HCT116 (cell line): ENCODE measurements around the gene CDC42EP5. TPM values are rescaled to one million over a fixed set of nuclear protein-coding genes. Genes with fewer than 3 reads are reported as not detected.

Source experiments
- ATAC-seq: fragments of 200-7000 bp; cut with Tn5 transposase; 2 replicates; pipeline ENCODE4 v1.9.1; 2020; ENCODE audit warnings: mild to moderate bottlenecking, moderate library complexity
- BruUV-seq: library from RNA; stranded (reverse); fragments of 400-500 nt; replicated peaks from 2 replicates; lab custom pipeline; 2021; lab: Mats Ljungman, UMichigan
- CTCF ChIA-PET: fragments of 300-600 bp; sonication (Branson Sonifier 250); formaldehyde crosslinking; loops from one replicate; lab custom pipeline; 2021; ENCODE audit warnings: antibody characterized with exemption; lab: Charles Lee
- POLR2A ChIA-PET: fragments of 300-600, 350-600 bp; sonication (Branson Sonifier 250); formaldehyde crosslinking; loops from one replicate; lab custom pipeline; 2021; ENCODE audit warnings: antibody characterized with exemption; lab: Charles Lee
- RAD21 ChIA-PET, 2 experiments: fragments of 300-600 bp; sonication (Branson Sonifier 250); formaldehyde crosslinking; loops; one replicate each; lab custom pipeline; 2023; ENCODE audit warnings: low total read pairs in 2 of 2; ENCODE audit not compliant: uncharacterized antibody in 2 of 2, unreplicated experiment in 2 of 2, low non-redundant PET in 1 of 2; lab: Charles Lee
- DNase-seq: peaks from one replicate; pipeline ENCODE4 v3.0.0-alpha.2; 2010; ENCODE audit warnings: low read depth, low spot score
- H2AFZ ChIP-seq: fragments of 200-600 bp; shearing (Covaris generic), sonication (generic); 2 replicates; pipeline ENCODE4 v1.6.1; 2017; ENCODE audit warnings: low read depth, mixed run types, mixed read lengths, antibody characterized with exemption, low read length; ENCODE audit not compliant: poor library complexity, severe bottlenecking
- H3K27ac ChIP-seq: 2 replicates; pipeline ENCODE4 v1.5.1; 2012; ENCODE audit warnings: low read depth, low read length
- H3K27me3 ChIP-seq: fragments of 200-600 bp; sonication (generic); 2 replicates; pipeline ENCODE4 v1.6.1; 2016; ENCODE audit warnings: mixed run types, low read length, mixed read lengths; ENCODE audit not compliant: insufficient read depth
- H3K36me3 ChIP-seq, 2 experiments: fragments of 200-500 bp in 1 of 2; fragments of 200-600 bp in 1 of 2; sonication (Bioruptor generic) in 1 of 2; sonication (generic) in 1 of 2; 2 replicates each; pipeline versions ENCODE4 v1.5.1 to v1.6.1; 2014 to 2016; ENCODE audit warnings: low read length in 2 of 2, inconsistent platforms in 1 of 2, mixed read lengths in 1 of 2, mixed run types in 1 of 2; ENCODE audit not compliant: insufficient read depth in 2 of 2, control insufficient read depth in 1 of 2
- H3K4me1 ChIP-seq, 2 experiments: fragments of 200-600 bp in 1 of 2; sonication (generic) in 1 of 2; 2 replicates each; pipeline versions ENCODE4 v1.5.1 to v1.6.1; 2012 to 2017; ENCODE audit warnings: low read length in 2 of 2, inconsistent platforms in 1 of 2, mild to moderate bottlenecking in 1 of 2, mixed read lengths in 1 of 2, mixed run types in 1 of 2, moderate library complexity in 1 of 2; ENCODE audit not compliant: insufficient read depth in 2 of 2, control insufficient read depth in 1 of 2
- H3K4me2 ChIP-seq: fragments of 200-600 bp; sonication (generic); 2 replicates; pipeline ENCODE4 v1.6.1; 2017; ENCODE audit warnings: mixed run types, low read length, mixed read lengths
- H3K4me3 ChIP-seq, 2 experiments: fragments of 200-600 bp in 1 of 2; sonication (generic) in 1 of 2; replicated peaks in 1 of 2; 2 replicates each; pipeline ENCODE4 v1.5.1; 2011 to 2016; ENCODE audit warnings: low read length in 2 of 2, control low read depth in 1 of 2, low read depth in 1 of 2, mild to moderate bottlenecking in 1 of 2, mixed read lengths in 1 of 2, mixed run types in 1 of 2
- H3K79me2 ChIP-seq: fragments of 200-600 bp; sonication (generic); 2 replicates; pipeline ENCODE4 v1.6.1; 2017; ENCODE audit warnings: mild to moderate bottlenecking, mixed run types, low read length, moderate library complexity, mixed read lengths; ENCODE audit not compliant: insufficient read depth
- H3K9ac ChIP-seq: fragments of 200-600 bp; sonication (generic); 2 replicates; pipeline ENCODE4 v1.6.1; 2016; ENCODE audit warnings: low read length, mixed read lengths
- H3K9me2 ChIP-seq: fragments of 200-600 bp; sonication (generic), shearing (Covaris generic); 2 replicates; pipeline ENCODE4 v1.6.1; 2017; ENCODE audit warnings: mixed run types, mild to moderate bottlenecking, moderate library complexity; ENCODE audit not compliant: insufficient read depth
- H3K9me3 ChIP-seq, 2 experiments: fragments of 200-500 bp in 1 of 2; fragments of 200-600 bp in 1 of 2; sonication (Bioruptor generic) in 1 of 2; sonication (generic) in 1 of 2; 2 replicates each; pipeline ENCODE4 v1.6.1; 2014 to 2017; ENCODE audit warnings: low read length in 2 of 2, mixed read lengths in 2 of 2, inconsistent platforms in 1 of 2, low read depth in 1 of 2, mild to moderate bottlenecking in 1 of 2, mixed run types in 1 of 2, moderate library complexity in 1 of 2; ENCODE audit not compliant: control insufficient read depth in 1 of 2, insufficient read depth in 1 of 2
- H4K20me1 ChIP-seq: fragments of 200-600 bp; sonication (generic), shearing (Covaris generic); 2 replicates; pipeline ENCODE4 v1.6.1; 2017; ENCODE audit warnings: mixed run types, mild to moderate bottlenecking, moderate library complexity; ENCODE audit not compliant: insufficient read depth
- EZH2 ChIP-seq: fragments of 200-600 bp; sonication (generic); IDR thresholded peaks from 2 replicates; pipeline ENCODE4 v1.6.1; 2017; ENCODE audit warnings: antibody characterized with exemption, mixed run types
- FOSL1 ChIP-seq: IDR thresholded peaks from 2 replicates; pipeline ENCODE4 v1.6.1; 2012; ENCODE audit warnings: low read depth
- JUND ChIP-seq: IDR thresholded peaks from 2 replicates; pipeline ENCODE4 v1.6.1; 2012
- POLR2AphosphoS5 ChIP-seq: IDR thresholded peaks from 2 replicates; pipeline ENCODE4 v1.6.1; 2011; ENCODE audit warnings: mild to moderate bottlenecking, low read depth, low read length, moderate library complexity
- RAD21 ChIP-seq: IDR thresholded peaks from 2 replicates; pipeline ENCODE4 v1.6.1; 2012; ENCODE audit warnings: low read depth, mild to moderate bottlenecking
- SIN3A ChIP-seq: IDR thresholded peaks from 2 replicates; pipeline ENCODE4 v1.6.1; 2012; ENCODE audit warnings: low read depth
- SP1 ChIP-seq: IDR thresholded peaks from 2 replicates; pipeline ENCODE4 v1.6.1; 2012; ENCODE audit warnings: low read depth
- YY1 ChIP-seq: IDR thresholded peaks from 2 replicates; pipeline ENCODE4 v1.6.1; 2011; ENCODE audit warnings: low read length, low read depth, moderate library complexity, mild to moderate bottlenecking; ENCODE audit not compliant: insufficient replicate concordance; ENCODE audit errors: extremely low read depth
- ZFX ChIP-seq: fragments of 450-650 bp; IDR thresholded peaks from 2 replicates; pipeline ENCODE4 v1.6.1; 2017
- ZNF274 ChIP-seq: fragments of 200-500 bp; sonication (Bioruptor generic); IDR thresholded peaks from 2 replicates; pipeline ENCODE4 v1.6.1; 2014; ENCODE audit warnings: mild to moderate bottlenecking, low read depth, low read length, inconsistent platforms
- intact Hi-C: fragments of 100-400 bp; cut with micrococcal nuclease; formaldehyde crosslinking; loops from 2 replicates; pipeline ENCODE4 v1.10.0; 2022
- total RNA-seq: library from RNA; stranded (reverse); gene quantifications from one replicate; pipeline ENCODE4 v1.2.1, GENCODE V29; 2021; ENCODE audit not compliant: unreplicated experiment
- TF ChIP-seq, protein P1 (sequence below): IDR thresholded peaks from 2 replicates; pipeline ENCODE4 v1.6.1; 2012

The CDC42EP5 gene
- total RNA-seq, 1 experiment from 2014 or later, result 0.64 TPM

GRCh38 chr19:54458648-54459281, 14.3 kb downstream of the CDC42EP5 start:
- Histone ChIP-seq H4K20me1 (no peaks in the 10 kb centered on the region), H3K36me3 (peaks cover 48 to 59% of the 10 kb centered on the region in 2 experiments; a peak in 3 of 4 replicates), H2AFZ (no peak overlapping the region), H3K4me2 (no peak overlapping the region), H3K27ac (no peak overlapping the region), H3K4me3 (no peak overlapping the region), H3K9me3 (no peaks in the 10 kb centered on the region), H3K4me1 (peaks cover 7 to 15% of the 10 kb centered on the region in 2 experiments; a peak in 3 of 4 replicates), H3K79me2 (peaks cover 86% of the 10 kb centered on the region), H3K9ac (no peak overlapping the region)
- CTCF ChIA-PET, result no interaction called here
- DNase-seq (no peak), ATAC-seq (no peak)
- RAD21 ChIA-PET, result no interaction called here
- no TSS peak for BruUV-seq
- intact Hi-C loops, result no loop called here
- POLR2A ChIA-PET, result interaction anchor here (3.1 kb wide), 1 partner anchor 10 kb away, joined by 10 read pairs; the partner anchor contains the start of gene LENG8
- TF ChIP-seq YY1 (no peak), ZNF274 (no peak), ZFX (no peak)
- TF ChIP-seq, protein P1, sequence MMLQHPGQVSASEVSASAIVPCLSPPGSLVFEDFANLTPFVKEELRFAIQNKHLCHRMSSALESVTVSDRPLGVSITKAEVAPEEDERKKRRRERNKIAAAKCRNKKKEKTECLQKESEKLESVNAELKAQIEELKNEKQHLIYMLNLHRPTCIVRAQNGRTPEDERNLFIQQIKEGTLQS, result no peak
- TF ChIP-seq, all 23 proteins: peak for 0
- Histone ChIP-seq H3K9me2 (no peaks in the 10 kb centered on the region), H3K27me3 (no peaks in the 10 kb centered on the region)

DNA sequence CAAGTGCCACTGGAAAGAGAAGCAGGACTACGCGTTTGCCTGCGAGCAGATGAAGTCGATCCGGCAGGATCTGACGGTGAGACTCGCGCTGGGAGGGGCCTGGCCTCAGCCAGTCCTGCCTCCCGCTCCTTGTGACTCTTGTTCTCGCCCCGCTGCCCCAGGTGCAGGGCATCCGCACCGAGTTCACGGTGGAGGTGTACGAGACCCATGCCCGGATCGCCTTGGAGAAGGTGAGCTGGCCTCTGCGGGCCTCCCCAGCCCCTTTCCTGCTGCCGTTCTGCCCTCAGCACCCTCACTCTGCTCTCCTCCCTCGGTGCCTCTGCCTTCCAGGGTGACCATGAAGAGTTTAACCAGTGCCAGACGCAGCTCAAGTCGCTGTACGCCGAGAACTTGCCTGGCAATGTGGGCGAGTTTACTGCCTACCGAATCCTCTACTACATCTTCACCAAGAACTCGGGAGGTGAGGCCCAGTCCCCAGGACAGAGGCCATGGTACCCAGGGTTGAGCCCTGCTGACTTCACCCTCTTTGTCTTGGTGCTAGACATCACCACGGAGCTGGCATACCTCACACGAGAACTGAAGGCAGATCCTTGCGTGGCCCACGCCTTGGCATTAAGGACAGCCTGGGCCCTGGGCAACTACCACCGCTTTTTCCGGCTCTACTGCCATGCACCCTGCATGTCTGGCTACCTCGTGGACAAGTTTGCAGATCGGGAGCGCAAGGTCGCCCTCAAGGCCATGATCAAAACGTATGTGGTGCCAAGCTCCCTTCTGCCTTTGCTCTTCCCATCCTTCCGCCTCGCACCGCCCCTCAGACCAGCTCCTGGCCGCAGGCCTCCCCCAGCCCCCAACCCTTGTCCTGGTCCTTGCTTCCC, 15.1 kb downstream of the CDC42EP5 start:
- H3K9me2 ChIP-seq, result no peaks in the 10 kb centered on the region
- RAD21 ChIA-PET, result no interaction called here
- H2AFZ ChIP-seq, result no peak overlapping the region
- peaks cover 7 to 13% of the 10 kb centered on the region in 2 experiments; a peak in 3 of 4 replicates for H3K4me1 ChIP-seq
- H3K27me3 ChIP-seq, result no peaks in the 10 kb centered on the region
- no peaks in the 10 kb centered on the region for H4K20me1 ChIP-seq
- peaks cover 55 to 67% of the 10 kb centered on the region in 2 experiments; a peak in 3 of 4 replicates for H3K36me3 ChIP-seq
- H3K4me3 ChIP-seq, result no peak overlapping the region
- H3K9me3 ChIP-seq, result no peaks in the 10 kb centered on the region
- no peak overlapping the region for H3K27ac ChIP-seq
- no peak for TF ChIP-seq RAD21
- TF ChIP-seq, protein P1, result no peak
- TF ChIP-seq ZNF274, result no peak
- TF ChIP-seq EZH2, result no peak
- TF ChIP-seq POLR2AphosphoS5, result no peak
- no peak for TF ChIP-seq JUND
- no peak for TF ChIP-seq SIN3A
- no peak for TF ChIP-seq SP1
- no peak for TF ChIP-seq FOSL1
- POLR2A ChIA-PET, result interaction anchor here (3.1 kb wide), 1 partner anchor 9 kb away, joined by 10 read pairs; the partner anchor contains the start of gene LENG8
- H3K9ac ChIP-seq, result no peak overlapping the region
- BruUV-seq, result TSS peak; percentile 3
- H3K79me2 ChIP-seq, result peaks cover 92% of the 10 kb centered on the region
- DNase-seq (no peak), ATAC-seq (no peak)
- CTCF ChIA-PET, result no interaction called here
- intact Hi-C loops, result no loop called here
- H3K4me2 ChIP-seq, result no peak overlapping the region
